Measurements from ENCODE around the gene RPH3AL. TPM values are rescaled to one million over a fixed set of nuclear protein-coding genes. Genes with fewer than 3 reads are reported as not detected.
"Not testable (repeated sequence)": the region's sequence is repeated elsewhere in the genome, so short reads cannot be mapped to it uniquely, and the experiment has no call there.

The RPH3AL gene
- total RNA-seq, 1 donor from 2014 or later = 10.0 TPM

DNA sequence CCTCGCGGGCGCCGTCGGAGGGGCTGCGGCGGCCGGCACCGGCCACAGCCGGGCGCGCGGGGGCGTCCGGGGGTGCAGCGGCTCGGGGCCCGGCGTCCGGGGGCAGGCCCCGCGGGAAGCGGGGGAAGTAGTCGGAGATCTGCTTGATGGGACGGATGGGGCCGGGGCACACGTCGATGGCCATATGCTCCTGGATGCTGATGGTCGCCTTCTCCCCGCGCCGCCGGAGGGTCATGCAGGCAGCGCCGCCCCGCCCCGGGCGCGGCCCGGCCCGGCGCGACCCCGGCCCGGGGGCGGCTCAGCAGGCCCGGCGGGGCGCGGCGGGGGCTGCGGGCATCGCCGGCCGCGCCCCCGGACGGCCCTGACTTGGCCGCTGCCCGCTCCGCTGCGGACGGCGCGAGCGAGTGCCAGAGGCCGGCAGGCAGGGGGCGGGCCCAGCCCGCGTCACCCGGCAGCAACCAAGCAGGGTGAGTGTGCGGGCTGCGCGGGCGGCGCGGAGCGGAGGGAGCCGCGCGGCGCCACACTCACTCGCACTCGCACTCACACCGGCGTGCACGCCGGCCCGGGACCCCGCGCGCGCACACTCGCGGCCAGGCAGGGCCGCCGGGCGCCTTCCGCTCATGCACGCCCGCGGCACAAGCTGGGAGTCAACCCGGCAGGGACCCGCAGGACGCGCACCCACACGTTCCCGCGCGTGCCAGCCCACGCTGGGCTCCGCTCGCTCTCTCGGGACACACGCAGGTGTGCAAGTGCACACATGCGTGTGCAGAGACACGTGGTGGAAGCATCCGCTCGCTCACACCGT is 171.2 kb downstream of the RPH3AL start, which contains the start of gene DOC2B:
Gene DOC2B (minus strand): TSS at position 406 of the 805 bp plus-strand sequence. CDS start 171 bp downstream, at position 235.
- peak; percentile 49 to 78 for DNase-seq (ENCODE audit: low read depth in 2 of 2)

DNA sequence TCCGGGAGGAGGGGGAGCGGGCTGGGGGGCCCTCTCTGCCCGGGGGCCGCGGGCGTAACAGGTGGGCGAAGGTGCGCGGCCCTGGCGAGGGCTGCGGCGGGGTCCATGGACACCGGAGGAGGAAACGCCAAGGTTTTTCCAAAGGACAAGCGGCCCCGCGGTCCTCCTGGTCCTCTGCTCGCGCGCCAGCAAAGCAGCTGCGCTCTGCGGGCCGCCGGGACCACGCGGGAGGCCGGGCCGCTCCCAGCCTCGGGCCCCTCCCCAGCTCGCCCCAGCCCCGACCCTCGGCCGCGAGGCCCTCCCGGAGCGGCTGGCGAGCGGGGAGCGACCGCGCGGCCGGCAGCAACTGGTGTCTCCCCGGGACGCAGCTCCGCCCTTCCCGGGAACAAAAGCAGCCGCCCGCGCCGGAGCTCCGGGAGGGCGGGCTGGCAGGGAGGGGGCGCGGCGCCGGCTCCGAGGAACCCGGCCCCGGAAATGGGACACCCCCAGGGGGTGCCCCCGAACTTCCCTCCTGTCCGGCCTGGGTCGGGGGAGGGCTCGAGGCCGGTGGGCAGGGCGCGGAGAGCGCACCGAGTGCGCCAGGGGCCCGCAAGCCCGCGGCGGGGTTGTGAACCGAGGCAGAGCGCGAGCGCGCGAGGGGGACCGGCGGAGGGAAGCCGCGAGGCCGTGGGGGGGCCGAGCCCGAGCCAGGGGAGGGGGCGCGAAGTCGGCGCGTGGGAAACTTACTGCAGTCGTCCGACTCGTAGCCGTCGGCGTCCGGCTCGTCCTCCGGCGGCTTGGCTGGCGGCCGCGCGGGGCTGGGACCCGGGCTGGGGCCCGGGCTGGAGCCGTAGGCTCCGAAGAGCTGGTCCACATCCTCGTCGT is 172.0 kb downstream of the RPH3AL start:
- peak in 1 of 2 donors; percentile 15 for DNase-seq (ENCODE audit: low read depth in 2 of 2)

DNA sequence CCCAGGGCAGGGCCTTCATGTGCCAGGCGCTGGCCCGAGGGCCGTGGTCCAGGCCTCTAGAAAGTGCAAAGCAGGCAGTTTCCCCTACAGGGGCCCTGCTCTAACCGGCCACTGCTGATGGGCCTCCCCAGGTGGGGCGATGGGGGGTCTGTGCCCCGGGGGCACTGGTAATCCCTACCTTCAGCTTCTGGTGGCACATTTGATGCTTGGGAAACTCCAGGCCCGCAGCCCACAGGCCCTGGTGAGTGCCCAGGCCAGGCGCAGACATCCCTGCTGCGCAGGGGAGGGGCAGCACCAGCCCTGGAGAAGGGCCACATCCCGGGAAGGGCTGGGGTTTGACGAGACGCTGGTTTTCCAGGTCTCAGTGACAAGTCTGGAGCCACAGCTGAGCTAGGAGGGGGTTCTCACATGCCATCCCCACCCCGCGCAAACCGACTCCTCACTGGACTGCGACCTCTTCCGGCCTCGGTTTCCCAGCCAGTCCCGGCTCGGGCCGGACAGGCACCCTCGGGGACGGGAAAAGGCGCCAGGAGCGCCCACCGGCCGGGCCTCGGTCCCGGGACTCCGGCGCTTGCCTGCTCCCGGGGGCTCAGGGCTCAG is 172.7 kb downstream of the RPH3AL start:
- no peak for DNase-seq (ENCODE audit: low read depth in 2 of 2)

DNA sequence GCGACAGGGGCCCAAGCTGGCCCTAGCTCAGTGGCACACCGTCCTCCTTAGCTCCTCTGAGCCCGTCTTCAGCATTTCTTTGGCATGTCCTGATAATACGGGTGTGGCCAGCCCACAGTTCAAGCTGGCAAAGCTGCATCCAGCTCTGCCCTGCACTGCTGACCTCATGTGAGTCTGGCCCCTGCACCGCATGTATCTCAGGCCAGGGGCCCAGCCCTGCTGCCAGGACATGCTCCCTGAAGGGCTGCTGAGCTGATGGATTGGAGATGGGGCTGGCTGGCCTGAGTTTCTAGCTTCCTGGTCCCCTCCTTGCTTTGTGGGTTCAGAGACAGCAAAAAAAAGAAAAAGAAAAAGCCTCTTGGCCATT is 173.6 kb downstream of the RPH3AL start:
- no peak for DNase-seq (ENCODE audit: low read depth in 2 of 2)

DNA sequence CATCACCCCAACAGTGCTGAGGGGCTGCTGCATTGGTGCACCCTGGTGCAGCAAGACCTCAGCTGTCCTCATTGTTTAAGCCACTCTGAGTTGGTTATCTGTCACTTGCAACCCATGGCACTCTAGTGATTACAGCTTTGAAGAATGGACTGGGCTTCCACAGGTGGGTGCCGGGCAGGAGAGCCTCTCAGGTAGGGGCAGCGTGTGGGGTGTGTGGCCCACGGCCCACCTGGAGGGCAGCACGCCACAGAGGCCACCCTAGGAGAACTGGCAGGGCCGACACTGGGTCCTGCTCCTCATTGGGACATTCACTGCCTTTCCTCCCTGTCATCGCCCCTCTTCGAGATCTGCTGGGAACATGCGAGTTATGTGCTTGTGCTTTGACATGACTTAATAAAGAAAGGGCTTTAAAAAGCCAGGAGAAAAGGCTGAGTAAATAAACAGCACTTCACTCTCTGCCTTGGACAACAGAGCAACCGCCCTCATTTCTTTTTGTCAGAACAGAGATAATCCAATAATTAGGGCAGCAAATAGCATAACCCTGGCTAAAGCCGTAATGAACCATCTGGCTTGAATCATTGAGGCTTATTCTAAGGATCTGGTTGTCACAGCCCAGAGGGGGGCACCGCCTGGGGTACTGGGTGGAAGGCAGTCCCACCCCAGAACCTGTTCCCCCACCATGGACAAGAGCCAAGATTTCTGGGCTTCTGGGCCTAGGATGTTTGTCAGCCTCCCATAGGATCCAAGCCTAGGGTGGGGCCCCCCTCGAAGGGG is 174.1 kb downstream of the RPH3AL start:
- no peak for DNase-seq (ENCODE audit: low read depth in 2 of 2)

DNA sequence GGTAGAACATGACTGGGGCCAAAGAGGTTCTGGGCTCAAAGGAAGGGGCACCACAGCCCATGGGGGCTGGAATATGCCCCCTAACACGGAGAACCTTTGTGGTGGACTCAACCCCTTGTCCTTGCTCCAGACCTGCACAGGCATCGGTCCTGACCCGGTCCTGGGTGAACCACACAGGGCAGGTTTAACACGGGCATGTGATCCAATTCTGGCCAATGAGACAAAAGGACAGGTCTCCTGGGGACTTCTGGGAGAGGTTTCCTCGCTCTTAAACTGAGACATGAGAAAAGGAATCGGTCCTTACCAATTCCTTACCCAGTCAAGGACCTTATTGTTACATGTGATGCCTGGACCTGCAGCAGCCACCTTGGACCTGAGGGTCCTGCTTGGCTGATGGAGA is 174.8 kb downstream of the RPH3AL start:
- no peak for DNase-seq (ENCODE audit: low read depth in 2 of 2)

DNA sequence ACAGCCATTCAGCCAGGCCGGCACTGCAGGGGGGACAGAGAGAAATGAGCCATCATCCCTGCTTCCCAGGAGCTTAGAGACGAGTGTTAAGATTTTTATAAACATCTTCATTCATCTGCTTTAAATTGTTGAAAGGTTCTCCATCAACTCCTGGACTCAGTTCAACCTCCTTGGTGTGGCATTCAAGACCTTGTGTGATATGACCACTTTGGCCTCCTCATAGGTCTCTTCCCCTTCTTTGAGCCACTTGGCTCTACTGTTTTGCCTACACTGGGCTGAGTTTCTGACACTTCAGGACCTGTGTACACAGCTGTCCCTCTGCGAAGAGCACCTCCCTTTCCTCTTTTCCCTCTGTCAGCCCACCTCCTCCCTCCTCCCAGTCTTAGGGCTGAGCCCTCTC is 175.5 kb downstream of the RPH3AL start:
- DNase-seq (ENCODE audit: low read depth in 2 of 2) = no peak

DNA sequence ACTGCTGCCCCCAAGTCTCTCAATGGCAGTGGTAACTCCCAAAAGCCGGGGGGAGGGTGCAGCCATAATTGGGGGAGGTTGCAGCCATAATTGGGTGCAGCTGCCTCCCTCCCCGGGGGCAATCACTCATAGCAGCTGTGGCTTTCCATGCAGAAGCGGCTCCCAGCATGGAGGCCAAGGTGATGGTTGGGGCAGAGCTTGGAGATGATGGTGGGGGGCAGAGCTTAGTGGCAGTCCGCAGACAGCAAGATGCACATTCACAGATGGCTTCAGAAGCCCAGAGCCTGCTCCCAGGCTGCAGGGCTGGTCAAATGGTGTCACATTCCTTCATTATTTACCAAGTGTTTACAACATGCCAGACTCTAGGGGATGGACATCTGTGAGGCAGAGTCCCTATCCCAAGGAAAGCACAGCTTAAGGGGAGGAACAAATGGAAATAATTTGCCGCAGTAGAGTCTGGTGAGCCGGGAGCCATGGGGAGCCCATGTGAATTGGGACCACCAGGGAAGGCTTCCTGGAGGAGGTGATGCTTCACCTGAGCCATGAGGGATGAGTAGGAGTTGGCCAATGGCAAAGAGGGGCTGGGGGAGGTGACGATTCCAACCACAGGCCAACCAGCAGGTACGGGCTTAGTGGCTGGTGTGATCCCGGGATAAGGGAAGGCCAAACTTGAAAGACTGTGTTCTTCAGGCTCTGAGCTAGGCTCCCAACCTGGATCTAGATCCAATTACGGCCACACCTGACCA is 179.3 kb downstream of the RPH3AL start:
- no peak for DNase-seq (ENCODE audit: low read depth in 2 of 2)

DNA sequence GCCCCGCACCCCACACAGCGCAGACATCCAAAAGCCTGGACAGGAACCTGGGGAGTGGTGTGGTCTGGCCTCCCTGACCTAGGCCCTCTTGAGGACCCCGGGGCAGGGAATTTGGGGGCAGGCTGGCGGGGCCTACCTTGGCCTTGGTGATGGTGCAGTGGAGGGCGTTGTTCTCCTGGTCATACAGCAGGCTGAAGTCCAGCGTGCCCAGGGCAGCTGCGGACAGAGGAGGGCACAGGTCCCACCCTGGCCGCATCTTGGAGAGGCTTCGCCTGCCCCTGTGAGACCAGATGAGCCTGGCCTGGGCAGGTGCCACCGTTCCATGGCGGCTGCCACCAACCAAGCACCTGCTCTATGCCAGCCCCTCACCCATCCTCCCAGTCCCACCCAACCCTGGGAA is 180.2 kb downstream of the RPH3AL start:
- DNase-seq (ENCODE audit: low read depth in 2 of 2) = no peak

DNA sequence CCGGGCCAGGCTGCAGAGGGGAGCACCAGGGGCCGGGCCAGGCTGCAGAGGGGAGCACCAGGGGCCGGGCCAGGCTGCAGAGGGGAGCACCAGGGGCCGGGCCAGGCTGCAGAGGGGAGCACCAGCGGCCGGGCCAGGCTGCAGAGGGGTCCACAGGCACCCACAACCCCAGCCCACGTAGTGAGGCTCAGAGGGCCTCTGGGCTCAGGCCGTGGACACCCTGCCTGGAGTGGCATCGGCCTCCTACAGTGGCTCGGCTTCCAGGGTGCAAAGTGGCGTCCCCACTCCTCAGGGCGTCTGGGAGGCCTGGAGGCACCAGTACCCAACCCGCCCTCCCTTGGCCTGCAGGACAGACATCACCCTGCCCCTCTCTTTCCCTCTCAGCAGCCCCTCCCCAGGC is 180.7 kb downstream of the RPH3AL start:
- DNase-seq (ENCODE audit: low read depth in 2 of 2) = no peak

DNA sequence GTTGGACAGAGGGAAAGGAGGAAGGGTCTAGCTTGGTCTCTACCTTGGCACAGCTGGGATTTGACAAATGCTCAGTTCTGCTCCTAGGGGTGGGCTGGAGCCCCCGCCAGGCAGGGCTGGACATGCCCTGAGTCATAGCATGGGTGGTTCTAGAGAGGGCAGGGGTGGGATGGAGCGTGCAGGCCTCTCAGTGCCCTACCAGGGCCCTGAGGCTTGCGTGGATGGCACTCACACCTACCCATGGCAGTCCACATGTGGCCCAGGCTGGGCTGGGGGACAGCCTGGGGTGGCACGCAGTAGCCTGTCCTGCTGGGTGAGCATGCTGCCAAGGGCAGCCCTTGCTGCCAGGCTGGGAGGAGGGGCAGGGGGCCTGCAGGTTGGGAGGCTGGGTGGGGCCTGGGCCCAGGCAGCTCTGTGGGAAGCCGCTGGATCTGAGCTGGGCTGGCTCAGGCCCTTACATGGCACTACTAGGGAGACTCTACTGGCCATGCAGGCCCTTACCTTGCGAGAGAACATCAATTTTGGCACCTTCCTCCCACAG is 182.4 kb downstream of the RPH3AL start:
- DNase-seq (ENCODE audit: low read depth in 2 of 2) = no peak

DNA sequence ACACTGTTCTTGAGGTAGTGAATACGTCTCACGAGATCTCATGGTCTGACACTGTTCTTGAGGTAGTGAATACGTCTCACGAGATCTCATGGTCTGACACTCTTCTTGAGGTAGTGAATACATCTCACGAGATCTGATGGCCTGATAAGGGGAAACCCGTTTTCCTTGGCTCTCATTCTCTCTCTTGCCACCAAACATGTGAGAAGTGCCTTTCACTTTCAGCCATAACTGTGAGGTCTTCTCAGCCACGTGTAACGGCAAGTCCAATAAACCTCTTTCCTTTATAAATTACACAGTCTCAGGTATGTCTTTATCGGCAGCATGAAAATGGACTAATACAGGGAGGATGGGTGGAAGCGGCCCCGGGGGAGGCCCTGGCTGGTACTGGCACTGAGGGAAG is 184.0 kb downstream of the RPH3AL start:
- not testable (repeated sequence) for DNase-seq (ENCODE audit: low read depth in 2 of 2)

DNA sequence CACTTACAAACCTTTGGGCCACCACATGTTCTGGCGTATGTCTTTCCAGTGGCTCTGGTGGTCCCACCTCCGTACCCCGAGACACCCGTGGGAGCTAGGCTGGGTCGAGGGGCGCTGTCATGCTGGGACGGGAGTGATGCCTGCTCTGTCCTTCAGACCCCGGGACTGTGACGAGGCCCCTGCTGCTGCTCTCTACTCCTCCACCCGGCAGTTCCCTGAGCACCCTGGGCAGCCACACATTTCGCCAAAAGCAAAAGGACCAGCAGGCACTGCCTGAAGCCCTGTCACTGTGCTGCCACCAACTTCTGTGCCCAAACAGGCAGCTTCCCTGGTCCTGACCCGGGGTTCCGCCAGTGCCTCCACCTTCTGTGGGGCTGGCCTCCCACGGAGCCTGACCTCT is 186.7 kb downstream of the RPH3AL start:
- no peak for DNase-seq (ENCODE audit: low read depth in 2 of 2)

DNA sequence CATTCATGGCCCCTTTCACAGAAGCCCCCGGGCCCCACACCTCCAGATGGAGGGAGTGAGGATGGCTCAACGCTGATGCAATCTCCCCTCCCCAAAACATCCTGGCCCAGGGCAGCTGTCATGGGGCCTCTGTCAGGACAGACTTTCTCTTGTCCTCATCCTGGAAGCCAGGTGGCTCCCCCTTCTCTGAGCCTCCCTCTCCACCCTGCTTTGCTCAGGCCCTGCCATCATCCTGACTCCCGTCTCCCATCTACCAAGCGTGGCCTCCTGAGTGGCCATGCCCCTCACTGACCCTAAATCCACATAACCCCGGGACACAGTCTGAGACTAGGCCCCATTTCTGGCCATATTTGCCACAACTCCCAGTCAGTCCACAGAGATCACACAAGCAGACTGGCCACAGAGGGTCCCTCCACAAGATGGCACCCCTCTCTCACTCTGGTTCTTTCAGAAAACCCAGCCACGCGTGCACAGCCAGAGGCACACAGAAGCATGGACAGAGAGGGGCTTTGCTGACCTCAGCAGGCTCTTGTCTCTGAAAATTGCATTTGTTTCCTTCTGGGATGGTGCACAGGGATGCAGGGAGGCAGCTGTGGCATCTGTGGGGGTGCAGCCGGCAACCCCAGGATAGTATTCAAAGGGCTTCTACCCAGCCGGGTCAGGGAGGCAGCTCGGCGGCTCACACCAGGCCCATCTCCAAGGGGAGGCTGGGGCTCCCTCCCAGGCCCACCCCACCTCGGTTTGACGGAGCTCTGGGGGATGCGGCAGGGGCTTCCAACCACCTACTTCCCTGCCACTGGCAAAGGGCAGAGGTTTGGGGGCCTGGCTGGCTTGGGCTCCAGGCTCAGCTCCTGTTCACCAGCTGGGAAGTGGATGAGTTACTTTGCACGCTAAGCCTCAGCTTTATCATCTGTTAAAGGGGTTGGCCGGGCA is 188.0 kb downstream of the RPH3AL start:
- peak; percentile 61 to 76 for DNase-seq (ENCODE audit: low read depth in 2 of 2)

DNA sequence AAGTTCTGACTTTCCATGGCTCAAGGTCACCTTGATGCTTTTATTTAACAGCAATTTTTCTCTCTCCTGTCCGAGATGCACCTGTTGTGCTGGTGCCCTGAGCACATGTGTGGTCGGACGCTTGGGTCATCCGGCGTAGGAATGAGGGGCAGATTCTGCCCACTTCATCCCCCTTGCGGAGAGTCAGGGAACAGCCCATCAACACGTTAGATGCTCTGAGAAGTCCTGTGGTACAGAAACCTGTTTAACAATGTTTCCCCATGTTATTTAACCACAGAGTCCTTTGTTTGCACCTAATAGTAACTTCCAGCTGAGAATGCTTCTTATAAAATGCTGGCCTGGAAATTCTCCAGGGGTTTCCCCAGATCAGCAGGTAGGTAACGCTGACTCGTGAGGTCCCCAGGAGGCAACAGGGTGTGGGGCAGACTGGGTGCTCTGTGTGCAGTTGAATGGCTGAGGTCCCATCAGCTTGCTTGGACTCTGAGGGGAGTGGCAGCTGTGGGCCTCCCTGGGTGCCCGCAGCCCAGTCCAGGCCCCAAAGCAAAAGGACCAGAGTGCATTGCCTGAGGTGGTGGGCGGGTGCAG is 189.0 kb downstream of the RPH3AL start:
- no peak for DNase-seq (ENCODE audit: low read depth in 2 of 2)

DNA sequence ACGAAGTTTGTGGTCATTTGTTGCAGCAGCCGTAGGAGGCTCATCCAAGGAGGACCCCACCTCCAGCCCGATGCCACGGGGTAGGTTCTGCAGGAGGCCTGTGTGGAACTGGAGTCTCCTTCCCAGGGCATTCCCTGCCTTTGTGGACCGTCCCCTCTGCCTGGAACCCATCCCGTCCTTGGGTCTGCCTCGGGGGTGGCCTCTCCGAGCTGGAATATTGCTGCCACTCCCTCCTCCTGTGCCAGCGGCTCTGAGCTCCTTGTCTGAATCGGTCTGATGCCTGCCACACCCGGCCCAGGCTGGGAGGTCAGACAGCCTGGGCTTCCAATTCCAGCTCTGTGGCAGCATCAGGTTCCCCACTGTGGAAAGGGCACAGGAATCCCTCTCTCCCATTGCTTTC is 189.9 kb downstream of the RPH3AL start:
- DNase-seq (ENCODE audit: low read depth in 2 of 2) = no peak
